ENCODE measurements around the gene HMG20A.

- TF ChIP-seq GATA2 (IDR thresholded peaks at IDR 0.05; ENCODE audit: low read depth, low read length) (no peak), GATA3 (IDR thresholded peaks at IDR 0.05; ENCODE audit: low read depth, low read length) (no peak)
Measured at GRCh38 chr15:77461486-77461885, 40.8 kb downstream of the HMG20A start.

Data from SH-SY5Y (cell line).